HG02678 (cell line): ENCODE data around the gene AMPD2.
A peak's percentile ranks its signal among the peaks of the same experiment; 100 is the strongest.
"Not testable (repeated sequence)": the region's sequence is repeated elsewhere in the genome, so short reads cannot be mapped to it uniquely, and the experiment has no call there.

Source experiments
- ATAC-seq: cut with Tn5 transposase; IDR thresholded peaks from one replicate; pipeline ENCODE4 v1.9.1; 2021; ENCODE audit warnings: mild to moderate bottlenecking, moderate library complexity; ENCODE audit not compliant: unreplicated experiment

AMPD2 gene

DNA sequence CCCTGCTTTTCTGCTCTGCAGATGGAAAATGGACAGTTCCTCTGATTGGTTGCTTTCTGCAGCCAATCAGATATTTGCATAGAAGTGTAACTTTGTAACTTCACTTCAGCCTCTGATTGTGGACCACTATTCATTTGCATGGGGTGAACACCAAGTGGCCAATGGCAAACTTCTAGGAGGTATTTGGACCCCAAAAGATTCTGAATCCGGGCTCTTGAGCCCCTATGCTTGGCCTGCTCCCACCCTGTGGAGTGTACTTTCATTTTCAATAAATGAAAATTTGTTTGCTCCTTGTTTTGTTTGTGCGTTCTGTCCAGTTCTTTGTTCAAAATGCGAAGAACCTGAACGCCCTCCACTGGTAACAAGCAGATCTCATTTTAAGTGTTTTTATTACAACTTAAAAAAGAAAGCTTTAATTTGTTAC, 29.9 kb downstream of the AMPD2 start:
- no peak for ATAC-seq

- no peak for ATAC-seq
Observed at GRCh38 chr1:109650609-109651008, 31.0 kb downstream of the AMPD2 start.

DNA sequence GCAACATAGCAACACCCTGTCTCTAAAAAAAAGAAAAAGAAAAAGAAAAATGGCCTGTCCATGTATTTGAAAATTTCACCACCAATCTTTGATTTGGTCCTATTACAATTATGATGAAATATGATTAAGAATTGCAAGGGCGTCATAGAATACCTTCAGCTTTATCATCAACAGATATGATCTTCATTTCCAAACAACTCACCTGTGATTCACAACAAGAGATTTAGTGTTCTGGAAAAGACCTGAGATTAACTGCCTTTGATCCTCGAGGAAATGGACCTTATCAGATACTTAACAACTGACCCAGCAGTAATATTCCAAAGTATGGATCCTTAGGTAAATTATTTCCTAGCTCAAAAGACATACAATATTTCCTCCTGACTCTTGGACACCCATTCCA, 32.8 kb downstream of the AMPD2 start:
- no peak for ATAC-seq

- ATAC-seq = no peak
Observed at GRCh38 chr1:109653306-109653705, 33.7 kb downstream of the AMPD2 start.

DNA sequence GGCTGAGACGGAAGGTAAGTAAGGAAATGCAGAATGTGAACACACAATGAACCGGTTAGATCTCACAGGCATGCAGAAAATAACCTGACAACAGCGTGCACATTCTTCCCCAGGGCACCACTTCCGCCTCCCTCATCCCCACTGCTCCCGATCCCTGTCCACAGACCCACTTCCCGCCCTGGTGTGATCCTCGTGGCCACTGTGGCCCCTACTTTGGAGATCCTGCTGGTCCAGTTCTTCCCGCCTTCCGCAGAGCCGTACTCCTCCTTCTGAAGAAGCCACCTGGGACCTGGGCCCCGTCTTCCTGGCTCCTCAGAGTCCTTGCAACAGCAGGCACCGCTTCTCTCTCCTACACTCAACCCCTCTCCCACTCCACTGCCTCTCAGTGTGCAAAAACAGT, 34.9 kb downstream of the AMPD2 start:
- no peak for ATAC-seq

DNA sequence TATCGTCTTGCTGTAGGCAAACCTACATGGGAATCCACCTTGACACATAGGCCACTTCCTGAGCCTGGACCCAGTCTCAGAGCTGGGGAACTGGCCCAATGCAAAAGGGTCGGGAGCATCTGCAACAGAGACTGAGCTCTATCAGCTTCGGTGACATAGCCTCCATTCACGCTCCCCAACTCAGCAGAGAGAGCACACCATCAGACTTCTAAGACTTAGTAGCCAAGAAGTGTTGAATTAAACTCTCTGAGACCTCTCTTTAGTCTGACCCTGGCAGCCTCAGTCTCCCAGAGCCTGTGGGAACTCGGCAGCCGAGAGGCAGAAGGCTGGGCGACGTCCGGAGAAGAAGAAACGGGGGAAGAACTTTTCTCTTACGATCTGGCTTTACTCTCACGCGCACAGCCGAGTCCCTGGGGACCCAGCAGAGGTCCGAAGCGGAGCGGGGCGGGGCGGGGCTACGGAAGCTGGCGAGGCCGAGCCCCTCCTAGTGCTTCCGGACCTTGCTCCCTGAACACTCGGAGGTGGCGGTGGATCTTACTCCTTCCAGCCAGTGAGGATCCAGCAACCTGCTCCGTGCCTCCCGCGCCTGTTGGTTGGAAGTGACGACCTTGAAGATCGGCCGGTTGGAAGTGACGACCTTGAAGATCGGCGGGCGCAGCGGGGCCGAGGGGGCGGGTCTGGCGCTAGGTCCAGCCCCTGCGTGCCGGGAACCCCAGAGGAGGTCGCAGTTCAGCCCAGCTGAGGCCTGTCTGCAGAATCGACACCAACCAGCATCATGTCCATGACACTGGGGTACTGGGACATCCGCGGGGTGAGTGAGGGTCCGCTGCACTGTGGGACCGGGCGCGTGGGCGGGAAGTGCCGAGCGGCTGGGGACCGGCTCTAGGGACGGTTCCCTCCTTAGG, 36.2 kb downstream of the AMPD2 start, which contains the start of gene GSTM4:
Gene GSTM4 (plus strand): TSS at position 485 of the 905 bp plus-strand sequence. CDS start 291 bp downstream, at position 776.
- peak; percentile 95 for ATAC-seq

GRCh38 chr1:109657395-109657794, 37.8 kb downstream of the AMPD2 start:
- no peak for ATAC-seq

GRCh38 chr1:109657970-109658369, 38.3 kb downstream of the AMPD2 start:
- ATAC-seq = no peak

DNA sequence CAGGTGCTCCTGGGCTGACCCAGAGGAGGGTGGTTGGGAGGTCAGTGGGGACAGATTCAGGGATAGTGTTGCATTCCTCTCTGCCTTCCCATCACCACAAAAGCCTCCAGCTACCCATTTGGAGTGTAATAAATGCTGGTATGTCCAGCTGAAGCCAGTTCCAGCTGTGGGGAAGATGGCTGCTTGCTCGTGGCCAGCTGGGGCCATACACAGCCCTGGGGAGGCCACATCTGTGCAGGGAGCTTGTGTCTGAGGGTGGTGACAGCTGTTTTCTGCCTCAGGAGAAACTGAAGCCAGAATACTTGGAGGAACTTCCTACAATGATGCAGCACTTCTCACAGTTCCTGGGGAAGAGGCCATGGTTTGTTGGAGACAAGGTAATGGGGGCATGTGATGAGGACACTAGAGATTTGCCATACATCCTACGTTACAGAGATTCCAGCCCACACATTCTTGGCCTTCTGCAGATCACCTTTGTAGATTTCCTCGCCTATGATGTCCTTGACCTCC, 39.0 kb downstream of the AMPD2 start:
- ATAC-seq = no peak

DNA sequence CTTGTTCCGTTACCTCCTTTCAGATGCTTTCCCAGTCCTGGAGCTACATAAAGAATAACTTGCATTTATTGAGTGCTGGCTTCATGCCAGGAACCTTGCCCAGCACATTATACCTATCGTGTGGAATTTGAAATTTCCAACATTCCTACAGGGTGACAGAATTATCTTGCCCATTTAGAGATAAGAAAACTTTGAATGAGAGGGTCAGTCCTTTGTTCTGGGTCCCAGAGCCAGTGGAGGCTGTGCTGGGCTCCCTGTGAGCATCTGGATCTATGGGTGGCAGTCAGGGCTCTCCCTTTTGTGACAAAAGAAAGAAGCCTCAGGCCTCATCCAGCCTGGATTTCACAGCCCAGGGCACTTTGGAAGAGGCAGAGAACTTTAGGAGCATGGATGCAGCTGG, 39.5 kb downstream of the AMPD2 start:
- ATAC-seq = no peak

- ATAC-seq = no peak
Observed at GRCh38 chr1:109659997-109660690, 40.5 kb downstream of the AMPD2 start.

GRCh38 chr1:109660691-109661026, 41.0 kb downstream of the AMPD2 start:
- not testable (repeated sequence) for ATAC-seq

- no peak for ATAC-seq
Observed at GRCh38 chr1:109661391-109661790, 41.8 kb downstream of the AMPD2 start.

DNA sequence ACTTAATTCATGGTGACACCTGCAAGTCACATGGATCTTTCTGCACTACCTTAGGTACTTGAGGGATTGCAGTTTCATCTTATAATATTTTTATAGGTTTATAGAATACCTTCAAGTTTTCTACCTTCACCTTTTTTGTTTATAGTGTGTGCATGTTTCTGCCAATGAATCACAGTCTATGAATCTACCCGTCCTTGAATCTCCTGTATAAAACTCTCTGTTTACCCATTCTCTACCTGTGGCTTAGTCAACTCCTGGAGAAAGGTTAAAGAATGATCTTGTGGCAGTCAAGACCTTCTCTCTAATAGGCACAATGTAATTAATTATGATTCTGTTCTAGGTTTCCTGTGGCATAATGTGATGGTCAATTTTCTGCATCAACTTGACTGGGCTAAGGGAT, 45.0 kb downstream of the AMPD2 start:
- ATAC-seq = no peak

GRCh38 chr1:109667452-109668122, 48.0 kb downstream of the AMPD2 start, which contains the start of gene GSTM2:
Gene GSTM2 (plus strand): TSS chr1:109668057. CDS start chr1:109668116, 59 bp downstream.
- ATAC-seq = peak; percentile 98

DNA sequence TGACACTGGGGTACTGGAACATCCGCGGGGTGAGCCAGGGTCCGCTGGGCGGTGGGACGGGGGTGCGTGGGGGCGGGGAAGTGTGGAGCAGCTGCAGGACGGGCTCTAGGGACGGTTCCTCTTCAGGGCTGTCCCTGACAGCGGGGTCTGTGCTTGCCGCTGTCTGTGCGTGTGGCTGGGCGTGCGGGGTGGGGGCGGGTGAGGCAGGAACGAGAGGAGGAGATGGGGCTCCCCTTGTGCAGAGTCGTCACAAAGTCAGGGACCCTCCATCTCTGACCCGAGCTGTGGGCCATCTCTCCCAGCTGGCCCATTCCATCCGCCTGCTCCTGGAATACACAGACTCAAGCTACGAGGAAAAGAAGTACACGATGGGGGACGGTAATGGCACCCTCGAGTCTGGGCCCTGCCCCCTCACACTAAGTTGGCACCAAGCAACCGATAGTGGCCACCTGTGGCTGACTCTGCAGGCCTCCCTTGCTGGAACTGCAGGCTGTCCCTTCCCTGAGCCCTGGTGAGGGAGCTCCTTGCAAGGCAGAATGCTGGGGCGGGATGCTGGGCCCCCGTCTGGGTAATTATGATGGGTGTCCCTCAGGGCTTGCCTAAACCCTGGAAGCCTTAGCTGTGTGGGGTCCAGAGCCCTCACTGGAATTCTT, 48.6 kb downstream of the AMPD2 start:
- ATAC-seq = no peak

DNA sequence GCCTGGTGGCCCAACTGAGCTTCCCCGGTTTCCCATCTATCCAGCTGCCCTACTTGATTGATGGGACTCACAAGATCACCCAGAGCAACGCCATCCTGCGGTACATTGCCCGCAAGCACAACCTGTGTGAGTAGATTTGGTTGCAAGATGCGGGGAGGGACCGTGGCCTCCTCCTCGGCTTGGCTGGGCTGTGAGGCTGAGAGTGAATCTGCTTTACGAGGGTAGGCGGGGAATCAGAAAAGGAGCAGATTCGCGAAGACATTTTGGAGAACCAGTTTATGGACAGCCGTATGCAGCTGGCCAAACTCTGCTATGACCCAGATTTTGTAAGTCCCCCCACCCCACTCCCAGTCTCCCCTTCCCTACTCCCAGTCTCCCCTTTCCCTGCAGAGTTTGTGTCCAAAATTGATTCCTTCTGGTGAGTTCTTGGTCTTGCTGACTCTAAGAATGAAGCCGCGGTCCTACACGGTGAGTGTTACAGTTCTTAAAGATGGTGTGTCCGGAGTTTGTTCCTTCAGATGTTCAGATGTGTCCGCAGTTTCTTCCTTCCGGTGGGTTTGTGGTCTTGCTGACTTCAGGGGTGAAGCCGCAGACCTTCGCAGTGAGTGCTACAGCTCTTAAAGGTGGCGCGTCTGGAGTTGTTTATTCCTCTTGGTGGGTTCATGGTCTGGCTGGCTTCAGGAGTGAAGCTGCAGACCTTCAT, 49.8 kb downstream of the AMPD2 start:
- no peak for ATAC-seq

- ATAC-seq = not testable (repeated sequence)
Observed at GRCh38 chr1:109669949-109670302, 50.3 kb downstream of the AMPD2 start.

DNA sequence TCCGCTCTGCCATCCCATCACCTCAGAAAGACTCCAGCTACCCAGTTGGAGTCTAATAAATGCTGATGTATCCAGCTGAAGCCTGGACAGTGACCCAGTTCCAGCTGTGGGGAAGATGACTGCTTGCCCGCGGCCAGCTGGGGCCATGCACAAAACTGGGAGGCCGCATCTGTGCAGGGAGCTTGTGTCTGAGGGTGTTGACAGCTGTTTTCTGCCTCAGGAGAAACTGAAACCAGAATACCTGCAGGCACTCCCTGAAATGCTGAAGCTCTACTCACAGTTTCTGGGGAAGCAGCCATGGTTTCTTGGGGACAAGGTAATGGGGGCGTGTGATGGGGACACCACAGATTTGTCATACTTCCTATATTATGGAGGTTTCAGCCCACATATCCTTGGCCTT, 51.4 kb downstream of the AMPD2 start:
- no peak for ATAC-seq

GRCh38 chr1:109673861-109674260, 54.2 kb downstream of the AMPD2 start:
- not testable (repeated sequence) for ATAC-seq
